Neural progenitor cell (in vitro differentiated cells): ENCODE data around the gene NEIL3.

Experiments used
- CTCF ChIP-seq: fragments of 200-600 bp; sonication (generic); IDR thresholded peaks from 2 replicates; pipeline ENCODE4 v1.5.1; 2017; ENCODE audit warnings: antibody characterized with exemption, mild to moderate bottlenecking
- EZH2 ChIP-seq: fragments of 200-600 bp; sonication (generic); IDR thresholded peaks from 2 replicates; pipeline ENCODE4 v1.6.1; 2017; ENCODE audit warnings: antibody characterized with exemption, mild to moderate bottlenecking, moderate library complexity

- TF ChIP-seq CTCF: no peak
- no peak for TF ChIP-seq EZH2
Observed at GRCh38 chr4:177287255-177287654, 22.4 kb upstream of the NEIL3 start.
